ENCODE data around the gene C3orf33. TPM values are rescaled to one million over a fixed set of nuclear protein-coding genes. Genes with fewer than 3 reads are reported as not detected.

The C3orf33 gene
- total RNA-seq, 1 donor = 1.3 TPM

DNA sequence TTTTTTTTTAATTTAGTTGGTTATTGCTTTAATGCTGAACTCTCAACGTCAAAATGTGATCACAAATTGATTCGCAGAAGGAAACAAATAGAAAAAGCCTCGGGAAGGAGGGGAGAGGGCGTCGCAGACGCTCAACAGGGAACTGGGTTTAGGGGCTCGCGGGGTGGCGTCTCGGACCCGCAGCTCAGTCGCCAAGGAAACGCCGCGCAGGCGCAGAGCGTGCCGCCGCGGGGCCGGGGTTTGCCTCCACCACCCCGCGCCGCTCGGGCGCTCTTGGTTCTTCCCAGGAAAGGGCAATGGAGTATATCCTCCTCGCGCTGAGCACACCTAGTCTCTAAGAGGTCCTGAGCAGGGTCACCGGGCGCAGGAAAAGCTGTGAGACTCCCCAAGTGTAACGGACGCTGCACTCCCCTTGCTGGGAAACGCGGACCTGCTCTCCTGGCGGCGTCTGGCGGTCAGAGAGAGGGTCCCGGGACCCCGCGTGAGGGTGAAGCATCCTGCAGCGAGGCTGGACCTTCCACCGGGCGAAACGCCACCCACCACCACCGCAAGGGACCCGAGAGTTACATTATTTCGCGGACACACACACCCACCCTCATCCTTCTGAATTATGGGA, 62.0 kb downstream of the C3orf33 start:
- peak in 1 of 3 donors; percentile 21 for DNase-seq (ENCODE audit: low read depth in 2 of 3, low spot score in 2 of 3)

DNA sequence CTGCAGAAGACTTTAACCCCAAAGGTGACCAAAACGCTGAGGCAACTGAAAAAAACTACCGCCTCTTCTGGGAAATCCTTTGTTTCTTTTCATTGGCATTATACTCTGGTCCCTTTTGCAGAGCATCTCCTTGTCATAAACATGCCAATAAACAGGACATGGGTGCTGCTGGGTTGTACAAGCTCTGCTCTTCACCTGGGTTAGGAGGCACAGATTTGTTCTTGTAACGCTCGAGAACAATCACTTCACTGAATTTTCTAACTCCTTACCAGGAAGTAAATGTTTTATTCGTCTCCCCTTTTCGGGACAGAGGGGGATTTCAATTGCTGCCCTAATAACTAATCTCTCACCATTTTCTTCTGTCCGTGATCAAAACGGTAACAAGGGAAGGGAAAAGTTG, 62.5 kb downstream of the C3orf33 start:
- no peak for DNase-seq (ENCODE audit: low read depth in 2 of 3, low spot score in 2 of 3)

DNA sequence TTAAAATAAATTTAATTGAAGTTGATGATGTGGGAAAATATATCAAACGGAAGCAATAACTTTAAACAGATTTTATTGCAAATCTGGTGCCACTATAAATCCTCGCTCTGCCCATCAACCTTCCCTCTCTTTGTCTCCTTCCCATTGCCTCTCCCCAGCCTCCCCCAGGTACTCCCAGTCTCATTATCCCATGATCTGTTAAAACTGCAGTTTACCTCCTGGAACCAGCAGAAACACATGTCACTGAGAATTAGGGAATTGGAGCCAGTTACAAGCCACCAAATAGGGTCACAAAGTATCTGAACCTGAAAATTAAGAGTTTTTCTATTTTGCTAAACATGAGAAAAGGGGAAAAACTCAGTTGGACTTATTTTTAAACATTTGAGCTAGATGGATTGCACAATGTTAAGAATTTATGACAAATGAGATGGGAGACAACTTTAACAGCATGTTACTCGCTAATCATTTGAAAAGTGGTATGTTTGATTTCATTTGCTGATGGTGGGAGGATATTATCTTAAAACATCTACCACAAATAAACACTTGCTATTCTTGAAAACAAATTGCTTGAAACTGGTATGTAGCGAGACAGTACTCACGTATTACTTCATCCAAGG, 63.6 kb downstream of the C3orf33 start:
- DNase-seq (ENCODE audit: low read depth in 2 of 3, low spot score in 2 of 3) = no peak

DNA sequence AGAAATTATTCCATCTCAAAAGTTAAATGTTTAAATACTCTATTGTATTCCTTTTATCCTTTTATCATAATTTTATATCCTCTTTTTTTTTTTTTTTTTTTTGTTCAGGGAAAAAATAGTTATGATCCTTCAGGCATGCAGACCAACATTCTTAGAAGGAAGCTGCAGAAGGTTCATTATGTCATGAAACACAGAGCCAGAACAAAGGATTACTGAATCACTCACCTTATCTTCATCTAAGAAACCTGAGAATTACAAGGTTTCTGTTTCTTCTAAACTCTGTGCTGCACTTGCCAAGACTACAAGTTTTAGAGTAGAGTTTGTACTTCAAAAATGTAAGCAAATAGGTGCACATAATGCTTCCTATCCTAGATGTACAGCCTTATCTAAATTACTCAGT, 64.5 kb downstream of the C3orf33 start:
- DNase-seq (ENCODE audit: low read depth in 2 of 3, low spot score in 2 of 3) = no peak

DNA sequence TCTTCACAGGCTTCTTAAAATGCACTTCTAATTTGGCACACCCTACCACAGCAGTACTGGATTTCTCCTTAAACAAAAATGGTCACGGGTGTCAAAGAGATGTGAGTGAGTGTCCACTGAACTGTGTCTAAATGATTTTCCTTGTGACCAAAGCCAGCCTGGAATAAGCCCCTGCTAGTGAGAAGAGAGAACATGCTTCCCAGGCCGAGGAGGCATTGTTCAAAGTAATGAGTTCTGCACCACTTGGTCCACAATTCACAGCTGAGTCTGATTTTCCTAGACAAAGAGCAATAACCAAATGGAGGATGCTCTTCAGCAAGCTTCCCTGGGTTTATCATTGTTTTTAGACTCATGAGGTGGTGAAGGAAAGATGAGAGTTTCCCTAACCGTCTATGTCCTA, 65.0 kb downstream of the C3orf33 start:
- no peak for DNase-seq (ENCODE audit: low read depth in 2 of 3, low spot score in 2 of 3)

DNA sequence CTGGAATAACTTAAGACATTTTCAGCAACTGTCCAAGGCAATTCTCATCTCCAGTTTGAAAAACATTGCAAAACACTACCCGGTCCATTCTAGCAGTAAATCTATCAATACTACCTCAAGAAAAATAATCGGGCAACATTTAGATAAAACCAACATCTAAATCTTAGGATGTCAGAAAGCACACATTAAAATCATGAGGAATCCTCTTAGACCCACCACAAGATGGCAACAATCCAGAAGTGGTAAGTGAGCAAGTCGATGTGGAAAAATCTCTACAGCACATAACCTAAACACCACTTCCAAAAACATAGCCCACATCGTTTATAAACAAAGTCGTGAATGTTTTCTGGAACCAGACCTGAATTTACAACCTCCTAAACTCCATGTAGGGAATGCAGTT, 66.9 kb downstream of the C3orf33 start:
- DNase-seq (ENCODE audit: low read depth in 2 of 3, low spot score in 2 of 3) = peak in 1 of 3 donors; percentile 46

DNA sequence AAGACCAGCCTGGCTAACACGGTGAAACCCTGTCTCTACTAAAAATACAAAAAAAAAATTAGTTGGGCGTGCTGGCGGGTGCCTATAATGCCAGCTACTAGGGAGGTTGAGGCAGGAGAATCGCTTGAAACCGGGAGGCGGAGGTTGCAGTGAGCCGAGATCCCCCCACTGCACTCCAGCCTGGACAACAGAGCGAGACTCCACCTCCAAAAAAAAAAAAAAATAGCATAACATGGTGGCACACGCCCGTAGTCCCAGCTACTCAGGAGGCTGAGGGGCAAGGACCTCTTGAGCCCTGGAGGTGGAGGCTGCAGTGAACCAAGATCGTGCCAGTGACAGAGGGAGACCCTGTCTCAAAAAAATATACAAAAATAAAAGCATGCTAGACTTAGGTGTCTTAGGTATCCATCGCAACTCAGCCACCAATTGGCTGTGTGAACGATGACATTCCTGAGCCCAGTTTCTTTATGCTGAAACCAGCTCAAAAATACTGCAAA, 67.5 kb downstream of the C3orf33 start:
- DNase-seq (ENCODE audit: low read depth in 2 of 3, low spot score in 2 of 3) = no peak

DNA sequence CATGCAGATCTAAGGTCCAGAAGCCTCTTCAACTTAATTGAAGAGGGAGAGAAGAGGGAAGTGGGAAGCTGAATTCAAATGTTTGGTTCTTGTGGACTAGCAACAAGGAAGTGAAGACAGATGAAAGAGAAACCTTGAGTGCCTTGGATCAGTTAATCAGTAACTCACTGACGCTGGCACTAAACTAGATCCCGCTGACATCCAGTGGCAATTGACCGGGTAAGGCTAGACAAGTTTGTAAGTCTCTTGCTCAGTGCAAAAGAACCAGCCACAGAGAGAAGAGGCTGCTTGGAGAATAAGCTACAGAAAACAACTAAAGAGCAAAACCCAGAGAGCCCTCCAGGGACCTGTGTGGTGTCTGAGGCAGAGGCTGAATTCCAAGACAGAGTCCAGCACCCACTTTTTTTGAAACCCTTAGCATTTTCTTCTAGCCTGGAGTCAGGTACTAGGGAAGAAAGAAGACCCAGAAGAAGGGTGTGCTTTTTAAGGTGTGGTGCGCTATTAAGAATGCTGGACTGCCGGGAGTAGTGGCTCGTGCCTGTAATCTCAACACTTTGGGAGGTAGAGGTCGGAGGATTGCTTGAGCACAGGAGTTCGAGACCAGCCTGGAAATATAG, 68.1 kb downstream of the C3orf33 start:
- peak in 1 of 3 donors; percentile 39 for DNase-seq (ENCODE audit: low read depth in 2 of 3, low spot score in 2 of 3)

DNA sequence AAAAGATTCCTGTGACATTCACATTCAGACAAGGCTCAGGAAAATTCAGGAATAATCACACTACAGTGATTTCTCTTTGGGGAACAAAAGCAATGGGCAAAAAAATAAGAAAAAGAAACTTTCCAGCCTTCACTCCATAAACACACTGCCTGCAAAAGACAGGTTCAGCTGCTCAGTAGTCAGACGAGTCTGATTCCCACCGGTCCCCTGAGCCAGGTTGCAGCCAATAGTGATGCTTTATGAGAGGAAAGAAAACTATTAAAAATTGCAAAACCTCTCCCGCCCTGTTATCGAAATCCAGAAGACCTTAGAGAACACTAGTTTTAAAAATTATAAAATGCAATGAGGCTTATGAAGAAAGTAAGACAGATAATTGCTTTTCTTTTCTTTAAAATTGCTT, 69.7 kb downstream of the C3orf33 start:
- DNase-seq (ENCODE audit: low read depth in 2 of 3, low spot score in 2 of 3) = no peak

DNA sequence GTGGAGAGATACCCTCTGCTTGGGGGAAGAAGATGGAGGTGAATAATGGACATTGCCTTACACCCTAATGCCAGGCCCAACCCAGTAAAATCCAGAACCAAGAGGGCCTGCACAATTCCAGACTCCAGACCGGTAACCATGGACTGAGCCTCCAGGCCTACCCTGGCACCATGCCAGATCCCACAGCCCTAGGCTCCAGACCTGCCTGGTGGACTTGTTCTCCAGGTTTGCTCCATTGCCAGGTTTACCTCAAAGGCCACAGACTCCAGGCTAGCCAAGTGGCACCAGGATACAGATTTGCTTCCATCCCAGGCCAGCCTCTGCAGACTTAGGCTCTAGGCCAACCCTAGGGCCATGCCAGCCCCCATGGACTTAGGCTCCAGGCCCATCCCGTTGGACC, 75.2 kb downstream of the C3orf33 start:
- no peak for DNase-seq (ENCODE audit: low read depth in 2 of 3, low spot score in 2 of 3)

DNA sequence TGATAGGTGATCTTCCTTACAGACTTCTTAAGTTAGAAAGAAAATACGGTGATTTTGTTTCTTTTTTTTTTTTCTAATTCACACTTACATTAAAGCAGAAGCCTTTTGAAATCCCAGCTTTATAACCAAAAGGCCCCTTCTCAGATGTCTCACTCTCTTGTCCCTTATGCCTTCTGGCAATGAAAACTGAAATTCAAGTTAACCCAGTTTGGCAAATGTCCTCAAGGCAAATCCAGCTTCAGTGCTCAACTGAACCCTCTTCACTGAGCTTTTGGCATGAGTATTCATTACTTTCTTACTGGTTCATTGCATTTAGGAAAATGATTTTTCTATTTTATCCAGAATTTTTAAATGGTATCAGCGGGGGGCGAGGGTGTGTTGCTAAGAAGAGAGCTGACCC, 78.2 kb downstream of the C3orf33 start:
- no peak for DNase-seq (ENCODE audit: low read depth in 2 of 3, low spot score in 2 of 3)

DNA sequence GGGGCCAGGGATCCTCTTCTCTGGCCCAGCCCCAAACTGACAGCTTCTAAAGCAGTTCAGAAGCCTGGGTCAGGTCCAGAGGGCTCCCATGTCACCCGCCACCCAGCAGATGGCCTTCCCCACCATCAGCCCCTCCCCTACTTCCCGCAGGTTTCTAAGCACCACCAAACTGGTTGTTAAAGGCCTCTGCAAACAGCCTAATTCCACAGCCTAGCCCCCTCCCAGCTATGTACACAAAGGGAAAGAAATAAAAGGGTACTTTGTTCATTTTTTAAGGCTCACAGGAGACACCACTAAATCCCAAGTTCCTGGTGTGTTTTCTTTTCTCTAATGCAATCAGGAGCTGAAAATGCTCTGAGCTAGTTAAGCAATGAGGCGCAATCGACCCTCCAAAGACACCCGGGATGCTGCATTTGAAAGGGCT, 91.8 kb downstream of the C3orf33 start:
- peak in 1 of 3 donors; percentile 7 for DNase-seq (ENCODE audit: low read depth in 2 of 3, low spot score in 2 of 3)

Other genes starting within 250 kb of the C3orf33 start
- 1.1 TPM for gene PLCH1, start 61.2 kb downstream of the C3orf33 start, total RNA-seq
- gene SLC33A1, start 48.1 kb upstream of the C3orf33 start, total RNA-seq = 24.5 TPM
- 16.7 TPM for gene GMPS, start 64.4 kb upstream of the C3orf33 start, total RNA-seq

Data from hematopoietic multipotent progenitor cell (in vitro differentiated cells).